Cerebellar cortex (tissue), 1 donor: ENCODE data around the gene TBRG4.

ENCODE experiments used
- DNase-seq: peaks from one replicate; pipeline ENCODE4 v3.0.0-alpha.2; 2015; ENCODE audit warnings: low spot score

Gene TBRG4

GRCh38 chr7:45055016-45055415 lies 56.5 kb downstream of the TBRG4 start:
- no peak for DNase-seq

DNA sequence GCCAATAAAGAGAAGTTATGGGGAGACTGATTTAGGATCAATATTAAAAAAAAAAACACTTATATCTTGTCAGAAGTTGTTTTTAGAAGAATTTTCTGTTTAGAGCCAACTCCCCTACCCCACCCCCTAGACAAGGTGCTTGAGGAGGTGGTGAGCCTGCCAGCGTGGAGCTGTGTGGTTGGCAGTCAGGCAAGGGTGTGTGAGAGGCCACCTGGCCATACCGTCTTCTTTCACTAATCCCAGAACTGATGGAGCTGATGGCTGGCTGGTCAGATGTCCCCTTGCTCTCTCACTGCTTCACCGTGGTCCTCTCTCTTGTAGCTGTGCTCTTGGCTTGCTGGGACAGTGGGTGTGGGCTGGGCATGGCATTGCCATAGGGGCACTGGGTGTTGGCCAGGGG lies 57.1 kb downstream of the TBRG4 start:
- DNase-seq = peak; percentile 51

DNA sequence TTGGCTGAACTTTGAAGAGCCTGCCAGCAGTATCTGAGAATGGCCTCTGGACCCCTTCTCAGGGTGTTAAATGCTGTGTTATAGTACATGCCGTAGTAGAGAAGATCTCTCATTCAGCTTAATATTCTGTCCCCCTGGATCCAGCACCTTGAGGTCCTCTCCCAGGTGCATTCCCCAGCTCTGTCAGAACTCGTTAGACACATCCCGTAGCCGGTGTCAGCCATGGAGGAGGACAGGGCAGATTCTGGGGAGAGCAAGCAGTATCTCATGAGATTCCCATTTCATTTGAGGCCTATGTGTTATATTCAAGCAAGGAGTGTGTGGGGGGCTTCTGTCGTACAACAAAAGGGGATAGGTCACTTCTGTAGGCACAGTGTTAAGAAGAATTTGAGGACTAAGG lies 57.6 kb downstream of the TBRG4 start:
- DNase-seq = no peak

GRCh38 chr7:45053401-45053800 lies 58.1 kb downstream of the TBRG4 start:
- peak; percentile 61 for DNase-seq

DNA sequence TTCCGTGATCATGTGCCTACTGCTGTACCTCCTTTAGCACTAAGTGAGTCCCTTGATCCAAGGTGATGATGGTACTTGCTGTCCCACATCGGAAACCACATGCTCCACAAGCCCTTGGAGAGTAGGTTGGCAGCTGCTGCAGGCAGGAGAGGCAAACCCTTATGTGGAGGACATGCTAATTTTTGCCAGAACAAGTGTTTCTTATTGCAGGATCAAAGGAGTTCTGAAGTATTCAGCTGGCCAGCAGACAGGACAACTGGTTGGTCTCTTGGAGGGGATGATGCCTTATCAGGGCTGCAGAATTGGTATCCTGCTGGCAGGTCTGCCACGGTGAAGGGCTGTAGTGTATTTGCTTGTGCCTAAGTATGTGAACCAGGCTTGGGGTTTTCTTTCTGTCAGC lies 59.5 kb downstream of the TBRG4 start:
- no peak for DNase-seq

DNA sequence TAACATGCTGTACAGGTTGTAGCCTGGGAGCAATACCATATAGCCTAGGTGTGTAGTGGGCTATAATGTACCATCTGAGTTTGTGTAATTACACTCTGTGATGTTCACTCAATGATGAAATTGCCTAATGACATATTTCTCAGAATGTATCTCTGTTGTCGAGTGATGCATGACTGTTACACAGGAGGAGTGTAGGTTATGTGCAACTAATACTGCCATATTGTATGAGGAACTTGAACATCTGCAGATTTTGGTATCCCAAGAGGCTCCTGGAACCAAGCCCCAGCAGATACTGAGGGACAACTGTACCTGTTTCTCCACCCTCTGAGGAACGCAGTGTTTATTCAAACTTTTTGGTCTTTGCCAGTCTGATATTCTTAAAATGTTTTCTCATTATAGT lies 61.3 kb downstream of the TBRG4 start:
- no peak for DNase-seq
